SH-SY5Y (cell line): ENCODE results near the gene MYBPC2.

Source experiments
- GATA2 ChIP-seq: IDR thresholded peaks from 2 replicates; pipeline ENCODE4 v1.6.1; 2011; ENCODE audit warnings: mild to moderate bottlenecking, low read depth, low read length
- GATA3 ChIP-seq: IDR thresholded peaks from 2 replicates; pipeline ENCODE4 v1.6.1; 2011; ENCODE audit warnings: low read depth, mild to moderate bottlenecking, low read length, moderate library complexity

MYBPC2 gene

DNA sequence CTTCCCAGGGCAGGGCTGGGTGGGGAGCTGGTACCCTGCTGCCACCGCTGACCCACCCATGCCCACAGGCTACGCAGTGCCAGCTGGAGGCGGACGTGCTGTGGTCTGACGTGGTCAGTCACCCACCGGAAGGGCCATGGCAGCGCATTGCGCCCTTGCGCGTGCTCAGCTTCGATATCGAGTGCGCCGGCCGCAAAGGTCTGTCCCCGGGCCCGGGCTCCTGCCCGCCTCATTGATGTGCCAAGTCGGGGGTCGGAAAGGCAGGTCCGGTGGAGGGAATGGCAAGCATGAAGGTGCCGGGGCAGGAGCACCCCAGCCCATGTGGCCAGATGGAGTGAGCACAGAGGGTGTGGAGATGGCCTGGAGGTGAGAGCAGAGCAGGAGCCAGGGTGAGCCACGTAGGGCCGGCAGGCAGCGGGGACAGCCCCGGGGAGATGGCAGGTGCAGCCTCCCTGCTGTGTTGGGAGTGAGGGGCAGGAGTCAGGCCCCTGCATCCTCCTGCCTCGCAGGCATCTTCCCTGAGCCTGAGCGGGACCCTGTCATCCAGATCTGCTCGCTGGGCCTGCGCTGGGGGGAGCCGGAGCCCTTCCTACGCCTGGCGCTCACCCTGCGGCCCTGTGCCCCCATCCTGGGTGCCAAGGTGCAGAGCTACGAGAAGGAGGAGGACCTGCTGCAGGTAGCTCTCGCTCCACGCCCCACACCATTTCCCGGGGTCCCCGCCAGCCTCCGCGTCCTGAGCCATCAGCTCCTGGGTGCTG lies 30.0 kb upstream of the MYBPC2 start:
- TF ChIP-seq GATA3, result no peak
- no peak for TF ChIP-seq GATA2

GRCh38 chr19:50406156-50406820 lies 26.4 kb upstream of the MYBPC2 start:
- TF ChIP-seq GATA2 (no peak), GATA3 (no peak)

- TF ChIP-seq GATA3, result no peak
- no peak for TF ChIP-seq GATA2
Observed at GRCh38 chr19:50406829-50407228, 25.9 kb upstream of the MYBPC2 start.

- TF ChIP-seq GATA3, result no peak
- TF ChIP-seq GATA2, result no peak
Observed at GRCh38 chr19:50409347-50409746, 23.3 kb upstream of the MYBPC2 start.

GRCh38 chr19:50410109-50410508 lies 22.6 kb upstream of the MYBPC2 start:
- TF ChIP-seq GATA2 (no peak), GATA3 (no peak)

- no peak for TF ChIP-seq GATA3
- no peak for TF ChIP-seq GATA2
Observed at GRCh38 chr19:50412419-50412818, 20.3 kb upstream of the MYBPC2 start.

DNA sequence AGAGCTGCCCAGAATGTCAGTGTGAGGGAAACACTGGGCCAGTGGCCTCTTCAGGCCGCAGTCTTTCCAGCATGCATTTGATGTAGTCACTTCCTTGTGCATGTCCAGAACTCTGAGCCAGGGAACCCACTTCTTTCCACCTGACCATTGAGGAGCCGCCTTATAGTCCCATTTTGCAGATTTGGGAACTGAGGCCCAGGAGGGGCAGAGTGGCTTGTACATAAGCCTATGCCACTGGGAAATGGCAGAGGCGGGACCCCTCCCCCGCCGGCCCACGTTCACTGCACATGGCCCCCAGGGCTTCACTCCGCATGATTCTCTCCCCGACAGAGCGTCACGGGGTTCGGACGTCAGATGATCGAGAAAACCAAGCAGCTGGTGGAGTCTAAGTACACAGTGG lies 19.6 kb upstream of the MYBPC2 start:
- TF ChIP-seq GATA2 (no peak), GATA3 (no peak)

DNA sequence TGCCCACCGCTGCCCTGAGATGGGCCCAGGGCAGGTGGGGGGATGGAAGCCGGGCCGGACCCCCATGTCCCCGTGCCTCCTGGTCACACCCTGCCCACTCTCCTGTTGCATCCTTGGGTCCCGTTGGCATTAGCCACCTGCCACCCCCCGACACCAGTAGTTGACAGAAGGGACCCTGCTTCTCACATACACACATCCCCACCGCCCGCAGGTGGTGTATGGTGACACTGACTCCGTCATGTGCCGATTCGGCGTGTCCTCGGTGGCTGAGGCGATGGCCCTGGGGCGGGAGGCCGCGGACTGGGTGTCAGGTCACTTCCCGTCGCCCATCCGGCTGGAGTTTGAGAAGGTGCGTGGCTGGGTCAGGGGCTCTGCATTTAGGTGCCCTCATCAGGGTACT lies 19.2 kb upstream of the MYBPC2 start:
- no peak for TF ChIP-seq GATA3
- TF ChIP-seq GATA2, result no peak

GRCh38 chr19:50414864-50415660 lies 17.6 kb upstream of the MYBPC2 start:
- TF ChIP-seq GATA3 (no peak), GATA2 (no peak)

GRCh38 chr19:50415661-50416033 lies 17.0 kb upstream of the MYBPC2 start:
- TF ChIP-seq GATA3 (no peak), GATA2 (no peak)

- TF ChIP-seq GATA3 (no peak), GATA2 (no peak)
Observed at GRCh38 chr19:50416034-50416977, 16.4 kb upstream of the MYBPC2 start.

DNA sequence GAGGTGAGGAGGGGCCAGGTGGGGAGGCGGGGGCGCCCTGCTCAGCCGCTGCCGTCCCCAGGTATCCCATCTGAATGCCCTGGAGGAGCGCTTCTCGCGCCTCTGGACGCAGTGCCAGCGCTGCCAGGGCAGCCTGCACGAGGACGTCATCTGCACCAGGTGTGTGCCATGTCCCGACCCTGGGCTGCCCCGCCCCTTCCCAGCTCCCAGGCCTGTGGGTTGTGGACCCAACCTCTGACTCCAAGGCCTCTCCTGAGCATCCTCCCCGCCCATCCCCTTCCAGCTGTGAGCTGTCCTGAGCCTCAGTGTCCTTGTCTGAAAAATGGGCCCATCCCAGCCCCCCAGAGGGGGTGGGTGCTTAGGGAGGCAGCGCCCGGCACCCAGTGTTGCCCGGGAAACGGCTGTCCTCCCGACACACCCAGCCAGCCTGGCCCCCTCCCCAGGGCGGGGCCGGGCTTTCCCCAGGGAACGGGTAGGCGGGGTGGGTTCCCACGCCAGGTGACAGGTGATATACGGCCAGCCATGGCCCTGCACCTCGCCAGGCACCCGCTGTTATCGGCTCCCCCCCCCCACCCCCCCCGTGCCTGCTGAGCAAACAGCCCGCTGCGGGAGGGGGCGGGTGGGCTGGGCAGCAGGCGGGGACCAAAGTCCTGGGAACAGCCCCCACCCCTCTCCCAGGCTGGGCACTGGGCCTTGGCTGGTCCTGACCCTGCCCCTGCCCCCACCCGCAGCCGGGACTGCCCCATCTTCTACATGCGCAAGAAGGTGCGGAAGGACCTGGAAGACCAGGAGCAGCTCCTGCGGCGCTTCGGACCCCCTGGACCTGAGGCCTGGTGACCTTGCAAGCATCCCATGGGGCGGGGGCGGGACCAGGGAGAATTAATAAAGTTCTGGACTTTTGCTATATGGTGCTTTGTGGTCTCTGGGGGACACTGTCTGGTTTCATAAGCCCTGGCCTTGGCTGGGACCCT lies 15.3 kb upstream of the MYBPC2 start:
- no peak for TF ChIP-seq GATA2
- no peak for TF ChIP-seq GATA3
